GM19372 (cell line): ENCODE measurements around the gene C2orf15.
"Not testable (repeated sequence)": the region's sequence is repeated elsewhere in the genome, so short reads cannot be mapped to it uniquely, and the experiment has no call there.

Experiments used
- ATAC-seq: cut with Tn5 transposase; IDR thresholded peaks from one replicate; pipeline ENCODE4 v1.9.1; 2021; ENCODE audit warnings: mild to moderate bottlenecking, low read depth, moderate library complexity; ENCODE audit not compliant: unreplicated experiment

The C2orf15 gene

GRCh38 chr2:99141110-99142108, at the start of gene C2orf15:
TSS of gene C2orf15 (plus strand) at chr2:99141707. CDS start at chr2:99150559, 8,852 bp downstream.
- ATAC-seq = peak; percentile 88

GRCh38 chr2:99096728-99097127, 44.8 kb upstream of the C2orf15 start:
- ATAC-seq = no peak

GRCh38 chr2:99101697-99102096, 39.8 kb upstream of the C2orf15 start:
- no peak for ATAC-seq

GRCh38 chr2:99104006-99104405, 37.5 kb upstream of the C2orf15 start:
- no peak for ATAC-seq

- ATAC-seq = no peak
These were observed 34.6 kb upstream of the C2orf15 start for GRCh38 chr2:99106913-99107312.

- no peak for ATAC-seq
These were observed 30.3 kb upstream of the C2orf15 start for GRCh38 chr2:99111236-99111635.

- ATAC-seq = no peak
These were observed 29.6 kb upstream of the C2orf15 start for GRCh38 chr2:99111945-99112344.

GRCh38 chr2:99112617-99113016, 28.9 kb upstream of the C2orf15 start:
- no peak for ATAC-seq

GRCh38 chr2:99127981-99128380, 13.5 kb upstream of the C2orf15 start:
- no peak for ATAC-seq

GRCh38 chr2:99135044-99135556, 6.4 kb upstream of the C2orf15 start:
- ATAC-seq = not testable (repeated sequence)

- ATAC-seq = no peak
These were observed 2.5 kb upstream of the C2orf15 start for GRCh38 chr2:99139003-99139402.

- ATAC-seq = no peak
These were observed 1.2 kb upstream of the C2orf15 start for GRCh38 chr2:99140056-99140859.

- ATAC-seq = no peak
These were observed 722 bp upstream of the C2orf15 start for GRCh38 chr2:99140860-99141109.

- no peak for ATAC-seq
These were observed 9.2 kb downstream of the C2orf15 start for GRCh38 chr2:99150706-99151105.

GRCh38 chr2:99152199-99152895, 10.8 kb downstream of the C2orf15 start:
- ATAC-seq = no peak

GRCh38 chr2:99153921-99154604, 12.6 kb downstream of the C2orf15 start:
- ATAC-seq = no peak

GRCh38 chr2:99154643-99155536, 13.4 kb downstream of the C2orf15 start, which contains the start of the genes LIPT1 and TSGA10:
TSS of gene LIPT1 (plus strand) at chr2:99154967. CDS start at chr2:99161958, 6,991 bp downstream.
TSS of gene TSGA10 (minus strand) at chr2:99154942. CDS start at chr2:99109439, 45,503 bp downstream.
- ATAC-seq = peak; percentile 97

GRCh38 chr2:99156891-99157290, 15.4 kb downstream of the C2orf15 start:
- ATAC-seq = no peak

GRCh38 chr2:99158599-99158998, 17.1 kb downstream of the C2orf15 start:
- no peak for ATAC-seq
